C1 segment of cervical spinal cord (tissue), 14 donors: ENCODE results near the gene EXTL2.
"Not testable (repeated sequence)": the region's sequence is repeated elsewhere in the genome, so short reads cannot be mapped to it uniquely, and the experiment has no call there.

Source experiments
- DNase-seq, 14 donors: peaks; one replicate each; lab custom pipeline; 2025; lab: John Stamatoyannopoulos, UW

Gene EXTL2

GRCh38 chr1:100861379-100861778 lies 33.3 kb downstream of the EXTL2 start:
- no peak for DNase-seq

- no peak for DNase-seq
These were observed 34.1 kb downstream of the EXTL2 start for GRCh38 chr1:100860397-100860991.

- not testable (repeated sequence) for DNase-seq
These were observed 39.5 kb downstream of the EXTL2 start for GRCh38 chr1:100855116-100855515.

GRCh38 chr1:100852976-100853375 lies 41.7 kb downstream of the EXTL2 start:
- DNase-seq = no peak

GRCh38 chr1:100851726-100852125 lies 42.9 kb downstream of the EXTL2 start:
- DNase-seq = no peak

GRCh38 chr1:100847361-100848082 lies 47.1 kb downstream of the EXTL2 start:
- no peak for DNase-seq

GRCh38 chr1:100843160-100843559 lies 51.5 kb downstream of the EXTL2 start:
- not testable (repeated sequence) for DNase-seq

GRCh38 chr1:100835866-100836842 lies 58.5 kb downstream of the EXTL2 start:
- DNase-seq = no peak

GRCh38 chr1:100834777-100835660 lies 59.6 kb downstream of the EXTL2 start:
- no peak for DNase-seq

- DNase-seq = no peak
These were observed 61.8 kb downstream of the EXTL2 start for GRCh38 chr1:100832694-100833428.

- DNase-seq = not testable (repeated sequence)
These were observed 69.0 kb downstream of the EXTL2 start for GRCh38 chr1:100825666-100826065.
